Heart left ventricle (tissue), 13 donors: ENCODE measurements around the gene MICAL1.

Experiments used
- CTCF ChIP-seq, 12 donors: fragments of 200-600 bp; sonication (generic) in 4 of 12; IDR thresholded peaks; one replicate each; pipeline versions ENCODE4 v1.5.0 to v1.8.0; 2018 to 2022; ENCODE audit warnings: antibody characterized with exemption in 12 of 12, mild to moderate bottlenecking in 5 of 12
- POLR2A ChIP-seq, 2 donors: fragments of 450-650 bp; IDR thresholded peaks; one replicate each; pipeline ENCODE4 v1.6.1; 2017; ENCODE audit warnings: antibody characterized with exemption in 2 of 2, mild to moderate bottlenecking in 2 of 2, moderate library complexity in 2 of 2
- donor health status: ischemic (EF 13 %, LVEDD 7.1; RV severe dilation, severe dysfunction).
- donor health status: DM: no; HTN: yes; CAD: no.
- donor health status: DM: no; HTN: no; CAD: no.
- donor health status: ischemic (EF 25% LVEDD 6.9; RV normal size, moderate dysfunction).
- donor health status: ischemic (EF 25% LVEDD 5.7; RV mildly dilated, moderate dysfunction).
- donor health status: ischemic (EF 35%, LVEDD 5.7; RV mildly dilated, moderate dysfunction).
- donor health status: nonischemic (EF 11% LVEDD 7.7; RV severe dilation, severe dysfunction).
- donor health status: DM: yes; HTN: yes; CAD: no.
- donor health status: PGD.
- donor health status: ischemic (EF 29% LVEDD 5.4; RV normal size, mild dysfunction).
- donor health status: nonischemic (EF 23%, LVEDD 6.1; RV moderate dilation, normal function).

GRCh38 chr6:109503327-109504224 is 48.0 kb upstream of the MICAL1 start:
- TF ChIP-seq CTCF (IDR thresholded peaks at IDR 0.05), result no peak
- TF ChIP-seq POLR2A (IDR thresholded peaks at IDR 0.05), result no peak
